Measurements from ENCODE around the gene ANKRD29. TPM values are rescaled to one million over a fixed set of nuclear protein-coding genes. Genes with fewer than 3 reads are reported as not detected.

Gene ANKRD29
- total RNA-seq, 1 donor from 2014 or later = not detected

GRCh38 chr18:23612434-23613090, 50.1 kb downstream of the ANKRD29 start:
- Mint-ChIP-seq H3K36me3 (ENCODE audit: unreplicated experiment) (no peaks in the 10 kb centered on the region), H3K4me3 (ENCODE audit: unreplicated experiment) (no peak overlapping the region), H3K4me1 (ENCODE audit: low read depth, unreplicated experiment) (no peaks in the 10 kb centered on the region), H3K27ac (ENCODE audit: unreplicated experiment) (no peak overlapping the region), H3K27me3 (ENCODE audit: unreplicated experiment) (peaks cover 2% of the 10 kb centered on the region), H3K9me3 (ENCODE audit: unreplicated experiment) (no peaks in the 10 kb centered on the region)
- no peak for TF ChIP-seq CTCF (IDR thresholded peaks at IDR 0.05; ENCODE audit: partially characterized antibody, unreplicated experiment)
- DNase-seq = no peak

GRCh38 chr18:23609390-23610023, 53.2 kb downstream of the ANKRD29 start:
- H3K27me3 Mint-ChIP-seq (ENCODE audit: unreplicated experiment) = peaks cover 2% of the 10 kb centered on the region
- no peaks in the 10 kb centered on the region for H3K4me1 Mint-ChIP-seq (ENCODE audit: low read depth, unreplicated experiment)
- no peak for DNase-seq
- no peak for TF ChIP-seq CTCF (IDR thresholded peaks at IDR 0.05; ENCODE audit: partially characterized antibody, unreplicated experiment)
- no peaks in the 10 kb centered on the region for H3K9me3 Mint-ChIP-seq (ENCODE audit: unreplicated experiment)
- no peak overlapping the region for H3K27ac Mint-ChIP-seq (ENCODE audit: unreplicated experiment)
- H3K4me3 Mint-ChIP-seq (ENCODE audit: unreplicated experiment) = no peak overlapping the region
- H3K36me3 Mint-ChIP-seq (ENCODE audit: unreplicated experiment) = no peaks in the 10 kb centered on the region

GRCh38 chr18:23608211-23608610, 54.5 kb downstream of the ANKRD29 start:
- Mint-ChIP-seq H3K4me1 (ENCODE audit: low read depth, unreplicated experiment) (no peaks in the 10 kb centered on the region), H3K27ac (ENCODE audit: unreplicated experiment) (no peak overlapping the region), H3K4me3 (ENCODE audit: unreplicated experiment) (no peak overlapping the region), H3K9me3 (ENCODE audit: unreplicated experiment) (no peaks in the 10 kb centered on the region), H3K36me3 (ENCODE audit: unreplicated experiment) (no peaks in the 10 kb centered on the region), H3K27me3 (ENCODE audit: unreplicated experiment) (peaks cover 2% of the 10 kb centered on the region)
- TF ChIP-seq CTCF (IDR thresholded peaks at IDR 0.05; ENCODE audit: partially characterized antibody, unreplicated experiment) = no peak
- no peak for DNase-seq

GRCh38 chr18:23605941-23606340, 56.8 kb downstream of the ANKRD29 start:
- Mint-ChIP-seq H3K9me3 (ENCODE audit: unreplicated experiment) (no peaks in the 10 kb centered on the region), H3K4me3 (ENCODE audit: unreplicated experiment) (no peak overlapping the region), H3K27me3 (ENCODE audit: unreplicated experiment) (peaks cover 1% of the 10 kb centered on the region), H3K36me3 (ENCODE audit: unreplicated experiment) (no peaks in the 10 kb centered on the region), H3K27ac (ENCODE audit: unreplicated experiment) (no peak overlapping the region), H3K4me1 (ENCODE audit: low read depth, unreplicated experiment) (no peaks in the 10 kb centered on the region)
- no peak for TF ChIP-seq CTCF (IDR thresholded peaks at IDR 0.05; ENCODE audit: partially characterized antibody, unreplicated experiment)
- no peak for DNase-seq

GRCh38 chr18:23599809-23600208, 62.9 kb downstream of the ANKRD29 start:
- H3K9me3 Mint-ChIP-seq (ENCODE audit: unreplicated experiment) = no peaks in the 10 kb centered on the region
- H3K4me3 Mint-ChIP-seq (ENCODE audit: unreplicated experiment) = no peak overlapping the region
- peaks cover 1% of the 10 kb centered on the region for H3K27me3 Mint-ChIP-seq (ENCODE audit: unreplicated experiment)
- no peak overlapping the region for H3K27ac Mint-ChIP-seq (ENCODE audit: unreplicated experiment)
- no peak for DNase-seq
- H3K36me3 Mint-ChIP-seq (ENCODE audit: unreplicated experiment) = no peaks in the 10 kb centered on the region
- TF ChIP-seq CTCF (IDR thresholded peaks at IDR 0.05; ENCODE audit: partially characterized antibody, unreplicated experiment) = no peak
- no peaks in the 10 kb centered on the region for H3K4me1 Mint-ChIP-seq (ENCODE audit: low read depth, unreplicated experiment)
